Neuronal stem cell (in vitro differentiated cells): Measurements from ENCODE around the gene PSMG1.
"Not testable (repeated sequence)": the region's sequence is repeated elsewhere in the genome, so short reads cannot be mapped to it uniquely, and the experiment has no call there.

Experiments used
- DNase-seq: peaks from one replicate; pipeline ENCODE4 v3.0.0-alpha.2; 2013; ENCODE audit warnings: low spot score
- H2AFZ ChIP-seq: one replicate; pipeline ENCODE4 v1.6.1; 2013; ENCODE audit warnings: mild to moderate bottlenecking, low read length, inconsistent platforms
- H2AK5ac ChIP-seq: 2 replicates; pipeline ENCODE4 v1.6.1; 2013; ENCODE audit warnings: low read depth, mild to moderate bottlenecking, inconsistent platforms, low read length, moderate library complexity, mixed read lengths
- H2BK120ac ChIP-seq: 2 replicates; pipeline ENCODE4 v1.6.1; 2013; ENCODE audit warnings: low read depth, mild to moderate bottlenecking, inconsistent platforms, low read length, moderate library complexity, mixed read lengths
- H2BK12ac ChIP-seq: one replicate; pipeline ENCODE4 v1.6.1; 2013; ENCODE audit warnings: low read length, inconsistent platforms
- H2BK15ac ChIP-seq: 2 replicates; pipeline ENCODE4 v1.6.1; 2013; ENCODE audit warnings: mild to moderate bottlenecking, low read length, inconsistent platforms, mixed read lengths
- H2BK5ac ChIP-seq: one replicate; pipeline ENCODE4 v1.6.1; 2013; ENCODE audit warnings: inconsistent platforms, mild to moderate bottlenecking, low read length, moderate library complexity
- H3K14ac ChIP-seq: one replicate; pipeline ENCODE4 v1.6.1; 2013; ENCODE audit warnings: low read length, inconsistent platforms
- H3K18ac ChIP-seq: 2 replicates; pipeline ENCODE4 v1.6.1; 2013; ENCODE audit warnings: low read length, inconsistent platforms
- H3K23ac ChIP-seq: 2 replicates; pipeline ENCODE4 v1.6.1; 2013; ENCODE audit warnings: low read depth, mild to moderate bottlenecking, mixed read lengths, low read length, inconsistent platforms; ENCODE audit not compliant: poor library complexity
- H3K27ac ChIP-seq: replicated peaks from 3 replicates; pipeline ENCODE4 v1.5.1; 2013; ENCODE audit warnings: low read length, inconsistent platforms
- H3K27me3 ChIP-seq, 3 experiments: 2 replicates each; pipeline ENCODE4 v1.6.1; 2013; ENCODE audit warnings: low read length in 3 of 3, mild to moderate bottlenecking in 2 of 3, inconsistent platforms in 1 of 3, low read depth in 1 of 3, mixed read lengths in 1 of 3, moderate library complexity in 1 of 3; ENCODE audit not compliant: control insufficient read depth in 3 of 3, insufficient read depth in 3 of 3
- H3K36me3 ChIP-seq, 2 donors: replicated peaks in 1 of 2; 2 replicates each; pipeline ENCODE4 v1.6.1; 2013; ENCODE audit warnings: low read length in 2 of 2; ENCODE audit not compliant: control insufficient read depth in 2 of 2, insufficient read depth in 2 of 2
- H3K4ac ChIP-seq: 2 replicates; pipeline ENCODE4 v1.6.1; 2013; ENCODE audit warnings: inconsistent platforms, mild to moderate bottlenecking, low read length, moderate library complexity
- H3K4me1 ChIP-seq, 2 donors: 1 replicate in 1 of 2; 2 replicates in 1 of 2; pipeline ENCODE4 v1.6.1; 2013; ENCODE audit warnings: low read length in 2 of 2, low read depth in 1 of 2; ENCODE audit not compliant: control insufficient read depth in 2 of 2, insufficient read depth in 1 of 2
- H3K4me2 ChIP-seq: one replicate; pipeline ENCODE4 v1.6.1; 2013; ENCODE audit warnings: mild to moderate bottlenecking, low read length, inconsistent platforms; ENCODE audit not compliant: insufficient read depth, poor library complexity, severe bottlenecking
- H3K4me3 ChIP-seq, 2 donors: 2 replicates each; pipeline ENCODE4 v1.5.1; 2013; ENCODE audit warnings: low read length in 2 of 2, mild to moderate bottlenecking in 2 of 2, inconsistent platforms in 1 of 2, moderate library complexity in 1 of 2
- H3K79me1 ChIP-seq: one replicate; pipeline ENCODE4 v1.6.1; 2013; ENCODE audit warnings: low read depth, mild to moderate bottlenecking, inconsistent platforms, low read length, moderate library complexity
- H3K9ac ChIP-seq: one replicate; pipeline ENCODE4 v1.6.1; 2013; ENCODE audit warnings: mild to moderate bottlenecking, low read depth, low read length, inconsistent platforms; ENCODE audit not compliant: poor library complexity
- H3K9me3 ChIP-seq, 2 donors: replicated peaks in 1 of 2; 2 replicates each; pipeline versions ENCODE3 to v1.6.1; 2013; ENCODE audit warnings: low read length in 2 of 2, mild to moderate bottlenecking in 2 of 2, inconsistent platforms in 1 of 2, low read depth in 1 of 2, mixed read lengths in 1 of 2, moderate library complexity in 1 of 2; ENCODE audit not compliant: control insufficient read depth in 2 of 2, insufficient read depth in 1 of 2
- H4K8ac ChIP-seq: one replicate; pipeline ENCODE4 v1.6.1; 2013; ENCODE audit warnings: low read depth, mild to moderate bottlenecking, inconsistent platforms, low read length, moderate library complexity
- H4K91ac ChIP-seq: one replicate; pipeline ENCODE4 v1.6.1; 2013; ENCODE audit warnings: low read length, low read depth, mild to moderate bottlenecking, inconsistent platforms; ENCODE audit not compliant: poor library complexity
- WGBS, 2 donors: extraction: QIAGEN DNeasy Blood & Tissue Kit; methylation state at CpG; one replicate each; pipeline ENCODE4 v1.1.7; 2013; ENCODE audit warnings: missing lambda C conversion rate in 2 of 2, mixed read lengths in 1 of 2; ENCODE audit not compliant: insufficient read length in 2 of 2, insufficient replicate concordance in 1 of 2; ENCODE audit errors: extremely low coverage in 2 of 2; 5-methylcytosine and 5-hydroxymethylcytosine counted together

The PSMG1 gene

GRCh38 chr21:39157241-39157640 is 26.0 kb downstream of the PSMG1 start:
- H2BK5ac ChIP-seq, H3K27me3 ChIP-seq, H3K4me3 ChIP-seq, H2BK120ac ChIP-seq, H3K4ac ChIP-seq, H2AK5ac ChIP-seq, H4K91ac ChIP-seq, H3K18ac ChIP-seq, H3K9me3 ChIP-seq, H3K79me1 ChIP-seq, H3K4me2 ChIP-seq, H3K9ac ChIP-seq, H3K4me1 ChIP-seq, H3K23ac ChIP-seq, H2AFZ ChIP-seq, H3K14ac ChIP-seq, H2BK12ac ChIP-seq, H2BK15ac ChIP-seq, H4K8ac ChIP-seq, DNase-seq, H3K36me3 ChIP-seq, H3K27ac ChIP-seq: not testable (repeated sequence)
- WGBS, 2 donors: no CpG with 5 or more reads among the region's 34 CpGs

DNA sequence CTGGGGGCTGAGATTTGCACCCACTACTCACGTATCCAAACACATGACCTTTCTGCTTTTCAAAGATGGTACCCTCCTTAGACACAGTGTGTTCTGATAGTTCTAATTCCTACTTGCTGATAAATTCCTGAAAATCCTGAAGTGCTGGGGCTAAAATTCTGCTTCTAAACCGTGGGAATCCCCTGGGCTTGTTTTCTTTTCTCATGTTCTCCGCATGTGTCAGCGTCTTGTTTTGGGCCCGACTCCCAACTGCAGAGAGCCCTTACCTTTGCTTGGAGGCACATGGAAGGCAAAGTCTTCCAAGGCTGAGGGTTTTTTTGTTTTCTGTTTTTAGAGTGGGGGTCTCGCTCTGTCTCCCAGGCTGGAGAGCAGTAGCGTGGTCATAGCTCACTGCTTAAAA is 27.2 kb downstream of the PSMG1 start:
- no peak overlapping the region for H4K8ac ChIP-seq
- H3K4me2 ChIP-seq: no peak overlapping the region
- H3K79me1 ChIP-seq: no peaks in the 10 kb centered on the region
- no peak overlapping the region for H3K4me3 ChIP-seq
- H2AFZ ChIP-seq: no peak overlapping the region
- WGBS, 2 donors: no CpG with 5 or more reads among the region's 7 CpGs
- H2BK120ac ChIP-seq: no peak overlapping the region
- no peak overlapping the region for H3K4ac ChIP-seq
- H3K27ac ChIP-seq: no peak overlapping the region
- no peak overlapping the region for H2BK15ac ChIP-seq
- H3K36me3 ChIP-seq: no peaks in the 10 kb centered on the region
- no peak overlapping the region for H3K14ac ChIP-seq
- no peak overlapping the region for H2BK12ac ChIP-seq
- H3K18ac ChIP-seq: no peak overlapping the region
- H3K23ac ChIP-seq: no peak overlapping the region
- no peak overlapping the region for H3K9ac ChIP-seq
- peaks cover 0 to 3% of the 10 kb centered on the region in 2 donors for H3K9me3 ChIP-seq
- H2AK5ac ChIP-seq: no peak overlapping the region
- H4K91ac ChIP-seq: no peak overlapping the region
- H2BK5ac ChIP-seq: no peak overlapping the region
- peaks cover 0 to 4% (median 0%) of the 10 kb centered on the region in 3 experiments for H3K27me3 ChIP-seq
- H3K4me1 ChIP-seq: peaks cover 0 to 1% of the 10 kb centered on the region in 2 donors
- DNase-seq: no peak

DNA sequence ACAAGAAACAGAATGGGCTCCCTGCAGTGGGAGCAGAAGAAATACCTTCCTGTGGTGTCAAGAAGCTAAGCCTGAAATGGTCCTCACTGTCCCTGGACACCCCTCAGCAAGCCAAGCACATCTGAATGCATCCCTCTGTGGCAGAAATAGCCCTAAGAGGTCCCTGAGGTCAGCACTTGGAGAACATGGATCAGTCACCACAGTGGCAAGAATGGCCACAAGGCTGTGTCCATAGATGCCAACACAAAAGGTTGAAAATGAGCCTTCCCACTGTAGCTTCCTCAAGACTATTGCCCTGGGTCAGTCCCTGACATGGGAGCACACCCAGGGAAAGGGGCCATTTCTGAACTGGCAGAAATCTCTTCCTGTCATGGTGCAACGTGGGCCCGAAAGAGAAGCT is 27.7 kb downstream of the PSMG1 start:
- H3K36me3 ChIP-seq: no peaks in the 10 kb centered on the region
- H3K18ac ChIP-seq: no peak overlapping the region
- H2BK5ac ChIP-seq: no peak overlapping the region
- no peak overlapping the region for H2BK15ac ChIP-seq
- peaks cover 0 to 3% of the 10 kb centered on the region in 2 donors for H3K9me3 ChIP-seq
- H4K8ac ChIP-seq: no peak overlapping the region
- no peak overlapping the region for H2BK120ac ChIP-seq
- H3K23ac ChIP-seq: no peak overlapping the region
- no peak overlapping the region for H4K91ac ChIP-seq
- H3K27ac ChIP-seq: no peak overlapping the region
- H2BK12ac ChIP-seq: no peak overlapping the region
- H3K4me1 ChIP-seq: peaks cover 0 to 1% of the 10 kb centered on the region in 2 donors
- H3K14ac ChIP-seq: no peak overlapping the region
- H2AK5ac ChIP-seq: no peak overlapping the region
- no peak overlapping the region for H2AFZ ChIP-seq
- H3K4me2 ChIP-seq: no peak overlapping the region
- no peak overlapping the region for H3K4me3 ChIP-seq
- WGBS, 2 donors: no CpG with 5 or more reads among the region's 2 CpGs
- peaks cover 0 to 4% (median 0%) of the 10 kb centered on the region in 3 experiments for H3K27me3 ChIP-seq
- no peaks in the 10 kb centered on the region for H3K79me1 ChIP-seq
- no peak for DNase-seq
- H3K4ac ChIP-seq: no peak overlapping the region
- H3K9ac ChIP-seq: no peak overlapping the region

GRCh38 chr21:39153842-39154241 is 29.4 kb downstream of the PSMG1 start:
- H4K8ac ChIP-seq: no peak overlapping the region
- WGBS, 2 donors: no CpG with 5 or more reads among the region's 2 CpGs
- H2BK15ac ChIP-seq: no peak overlapping the region

More at GRCh38 chr21:39153842-39154241, 29.4 kb downstream of the PSMG1 start:
- Histone ChIP-seq H3K4me3 (no peak overlapping the region), H2BK5ac (no peak overlapping the region), H3K9me3 (peaks cover 0 to 3% of the 10 kb centered on the region in 2 donors), H3K4me2 (no peak overlapping the region), H3K4ac (no peak overlapping the region), H3K4me1 (peaks cover 0 to 1% of the 10 kb centered on the region in 2 donors), H4K91ac (no peak overlapping the region), H3K27me3 (peaks cover 0 to 4% (median 0%) of the 10 kb centered on the region in 3 experiments), H3K14ac (no peak overlapping the region), H2AFZ (no peak overlapping the region), H3K18ac (no peak overlapping the region), H2BK120ac (no peak overlapping the region), H2BK12ac (no peak overlapping the region), H3K27ac (no peak overlapping the region), H3K79me1 (no peaks in the 10 kb centered on the region), H3K36me3 (no peaks in the 10 kb centered on the region), H3K23ac (no peak overlapping the region), H2AK5ac (no peak overlapping the region), H3K9ac (no peak overlapping the region)
- no peak for DNase-seq
